Central memory CD4-positive, alpha-beta T cell (primary cell): ENCODE results near the gene TNFAIP8.

Experiments
- DNase-seq: peaks from one replicate; pipeline ENCODE4 v3.0.0; 2022

Gene TNFAIP8

DNA sequence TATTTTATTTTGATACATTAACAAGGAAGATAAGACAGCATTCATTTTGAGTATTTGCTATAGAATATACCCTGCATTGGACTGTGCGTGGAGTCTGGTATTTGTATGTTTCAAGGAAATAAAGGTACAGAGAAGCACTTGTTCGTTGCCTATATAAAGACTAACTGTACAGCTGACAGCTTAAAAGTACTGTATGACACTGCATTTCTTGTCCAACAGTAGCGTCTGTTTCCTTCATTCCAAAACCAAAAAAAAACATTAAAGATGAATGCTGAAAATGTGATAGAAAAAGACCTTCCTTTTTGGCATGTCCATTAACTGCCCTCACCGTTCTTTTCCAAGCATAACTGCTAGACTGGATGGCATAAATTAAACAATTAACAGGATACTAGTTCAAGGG is 15.3 kb downstream of the TNFAIP8 start:
- DNase-seq, result no peak

DNA sequence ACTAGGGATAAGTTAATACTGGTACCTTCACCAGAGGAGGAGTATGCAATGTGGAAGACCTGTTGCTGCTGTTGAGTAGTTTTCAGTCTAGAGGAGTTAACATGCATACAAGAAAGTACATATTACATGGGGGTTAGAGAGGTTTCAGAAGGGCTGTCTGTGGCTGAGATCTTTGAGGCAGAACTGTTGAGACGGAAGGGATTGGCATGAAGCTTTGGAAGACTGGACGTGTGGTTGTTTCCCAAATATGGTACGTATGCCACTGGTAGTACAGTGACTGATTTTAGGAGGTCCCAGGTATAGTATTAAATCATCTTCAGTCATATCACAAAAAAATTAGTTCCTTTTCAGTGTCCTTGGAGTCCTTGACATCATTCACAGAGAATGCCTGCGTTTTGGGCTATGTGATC is 17.6 kb downstream of the TNFAIP8 start:
- DNase-seq, result no peak

GRCh38 chr5:119374901-119375300 is 19.1 kb downstream of the TNFAIP8 start:
- no peak for DNase-seq

DNA sequence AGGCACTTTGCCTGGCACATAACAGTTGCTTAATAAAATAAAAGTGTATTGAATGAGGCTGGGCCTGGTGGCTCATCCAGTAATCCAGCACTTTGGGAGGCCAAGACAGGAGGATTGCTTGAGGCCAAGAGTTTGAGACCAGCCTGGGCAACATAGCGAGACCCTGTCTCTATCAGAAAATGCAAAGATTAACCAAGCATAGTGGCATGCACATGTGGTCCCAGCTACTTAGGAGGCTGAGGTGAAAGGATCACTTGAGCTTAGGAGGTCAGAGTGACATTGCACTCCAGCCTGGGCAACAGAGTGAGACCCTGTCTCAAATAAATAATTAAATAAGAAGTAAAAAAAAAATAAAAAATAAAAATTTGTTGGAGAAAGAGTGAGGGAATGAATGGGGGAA is 21.2 kb downstream of the TNFAIP8 start:
- no peak for DNase-seq

DNA sequence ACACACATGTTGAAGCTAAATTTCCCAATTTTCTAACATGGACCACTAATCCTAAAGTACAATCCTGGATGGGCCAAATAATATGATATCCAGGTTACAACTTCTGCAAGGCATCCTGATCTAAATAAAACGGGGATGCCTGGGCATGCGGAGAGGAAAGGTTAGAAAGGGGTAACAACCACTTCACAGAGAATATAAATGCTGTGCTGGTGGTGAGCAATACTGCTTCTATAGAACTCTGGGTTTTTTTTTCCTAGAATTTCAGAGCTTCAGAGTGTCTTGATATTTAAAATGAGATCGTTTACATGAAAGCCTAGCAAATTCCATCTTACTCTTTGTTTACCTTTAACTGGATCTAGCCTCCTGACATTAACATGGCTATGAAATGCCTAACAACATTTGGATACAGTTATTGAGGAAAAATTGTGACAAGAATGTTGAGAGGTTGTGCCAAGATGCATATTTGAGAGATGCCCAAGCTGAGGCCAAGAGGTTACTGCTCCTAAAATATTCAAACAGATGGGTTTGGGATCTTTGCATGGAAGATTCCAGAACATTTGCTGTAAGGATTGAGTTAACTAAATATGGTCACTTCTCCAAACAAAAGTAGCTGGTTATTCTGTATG is 22.4 kb downstream of the TNFAIP8 start:
- DNase-seq, result no peak

- DNase-seq, result no peak
Measured at GRCh38 chr5:119379096-119379495, 23.3 kb downstream of the TNFAIP8 start.

GRCh38 chr5:119379942-119380547 is 24.2 kb downstream of the TNFAIP8 start:
- no peak for DNase-seq

DNA sequence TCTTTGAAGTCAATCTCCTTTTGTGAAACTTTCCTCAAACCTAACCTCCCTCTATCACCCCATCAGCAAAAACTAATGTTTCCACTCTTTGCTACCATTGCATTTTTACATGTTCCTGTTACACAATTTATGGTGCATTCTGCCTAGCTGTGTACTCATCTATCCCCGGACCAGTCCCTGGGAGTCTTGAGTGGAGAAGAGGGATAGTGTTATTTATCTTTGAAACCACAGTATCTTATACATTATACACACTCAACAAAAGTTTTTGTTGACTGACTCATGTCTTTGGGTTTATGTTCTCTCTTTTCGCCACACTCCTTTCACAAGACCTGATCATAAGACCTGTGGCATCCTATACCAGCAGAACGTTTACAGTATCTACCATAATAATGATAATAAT is 26.4 kb downstream of the TNFAIP8 start:
- no peak for DNase-seq

GRCh38 chr5:119383008-119383407 is 27.2 kb downstream of the TNFAIP8 start:
- DNase-seq, result no peak

GRCh38 chr5:119385136-119385535 is 29.3 kb downstream of the TNFAIP8 start:
- no peak for DNase-seq

DNA sequence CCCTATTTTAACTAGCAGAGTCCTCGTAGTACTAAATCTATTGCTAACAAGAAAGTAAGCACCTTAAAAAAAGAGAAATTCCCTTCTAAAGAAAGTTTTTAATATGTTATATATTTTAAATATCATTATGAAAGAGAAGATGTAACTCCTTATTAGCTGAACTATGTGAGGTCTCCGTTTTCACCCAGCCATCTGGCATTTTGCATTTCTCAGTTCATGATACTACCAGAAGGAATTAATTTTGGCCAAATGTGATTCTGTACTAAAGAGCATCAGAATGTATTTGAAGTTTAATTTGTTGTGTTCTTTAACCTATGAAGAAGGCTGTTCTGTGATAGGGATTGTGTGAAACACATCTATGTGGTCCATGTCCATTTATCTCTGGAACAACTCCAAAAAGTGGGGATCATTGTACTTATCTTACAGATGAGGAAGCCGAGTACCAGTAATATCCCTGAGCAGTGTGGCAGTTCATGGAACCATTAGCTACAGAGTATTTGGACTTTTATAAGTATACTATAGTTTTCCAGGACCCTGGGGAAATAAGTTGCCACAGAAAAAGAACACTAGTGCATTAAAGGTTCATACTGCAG is 29.8 kb downstream of the TNFAIP8 start:
- DNase-seq, result no peak

- no peak for DNase-seq
Measured at GRCh38 chr5:119386596-119387344, 31.0 kb downstream of the TNFAIP8 start.

DNA sequence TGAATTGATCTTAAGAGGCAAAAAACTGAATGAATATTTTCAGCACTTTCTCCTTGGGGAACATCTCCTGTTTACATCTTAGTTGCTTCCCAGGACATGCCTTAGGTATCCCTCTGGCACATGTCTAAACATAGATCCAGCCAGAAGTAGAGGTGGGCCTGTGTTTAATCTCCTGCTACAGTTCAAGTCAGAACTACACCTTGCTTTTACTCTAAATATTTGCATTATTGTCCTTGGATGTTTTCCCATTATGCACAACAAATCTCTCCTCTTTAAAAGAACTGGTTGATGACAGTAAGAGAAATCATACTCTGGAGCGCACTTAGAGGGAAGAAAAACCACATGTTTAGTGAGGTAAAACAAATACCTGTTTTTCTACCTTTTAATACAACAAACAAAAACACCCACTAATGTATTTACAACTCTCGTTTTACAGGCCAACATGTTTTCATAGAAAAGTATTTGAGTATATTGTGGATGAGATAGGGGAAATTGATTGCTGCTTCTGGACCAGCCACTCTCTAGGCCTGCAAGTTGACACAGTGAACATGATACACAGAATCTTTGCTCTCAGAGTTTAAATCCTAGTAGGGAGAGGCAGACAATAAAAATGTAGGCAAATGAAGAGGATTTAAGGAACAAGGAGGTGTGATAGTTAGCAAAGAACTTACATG is 32.3 kb downstream of the TNFAIP8 start:
- DNase-seq, result no peak

GRCh38 chr5:119388619-119389190 is 32.9 kb downstream of the TNFAIP8 start:
- no peak for DNase-seq

GRCh38 chr5:119389288-119390030 is 33.6 kb downstream of the TNFAIP8 start:
- no peak for DNase-seq

- DNase-seq, result no peak
Measured at GRCh38 chr5:119390404-119390803, 34.6 kb downstream of the TNFAIP8 start.

- DNase-seq, result no peak
Measured at GRCh38 chr5:119393201-119393691, 37.4 kb downstream of the TNFAIP8 start.

GRCh38 chr5:119393746-119394145 is 37.9 kb downstream of the TNFAIP8 start:
- no peak for DNase-seq

DNA sequence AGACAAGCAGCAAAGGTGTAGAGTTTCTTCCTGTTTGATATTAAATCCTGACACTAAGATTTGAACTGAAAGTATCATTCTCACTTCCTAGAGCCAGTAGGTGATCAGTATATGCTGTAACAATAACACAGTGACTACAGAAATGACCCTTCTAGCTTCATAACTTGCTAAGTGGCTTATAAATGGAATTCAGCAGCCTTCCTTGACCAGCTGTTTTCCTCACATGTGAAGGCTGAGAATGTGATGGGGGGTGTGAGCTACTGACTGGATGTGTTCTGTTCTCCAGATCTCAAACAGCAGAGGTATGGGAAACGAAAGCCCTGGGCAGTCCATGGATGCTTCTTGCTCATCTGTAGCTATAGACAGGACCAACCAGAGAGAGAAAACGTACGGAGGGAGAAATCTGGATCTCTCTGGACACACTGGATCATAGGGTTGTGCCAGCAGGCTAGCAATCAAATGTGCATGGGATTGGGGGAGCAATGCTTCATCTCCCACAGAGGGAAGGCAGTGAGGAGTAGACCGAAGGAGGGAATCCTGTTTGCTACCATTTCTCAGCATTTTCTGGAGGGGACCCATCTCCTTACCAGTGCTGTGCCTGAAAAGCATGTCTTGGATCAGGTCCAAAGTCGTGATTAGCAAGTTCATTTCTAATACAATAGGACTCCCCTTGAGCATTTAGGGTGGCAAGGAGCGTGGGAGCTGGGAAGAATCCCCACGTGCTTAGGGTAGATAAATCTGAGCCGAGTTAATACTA is 39.4 kb downstream of the TNFAIP8 start:
- DNase-seq, result no peak

DNA sequence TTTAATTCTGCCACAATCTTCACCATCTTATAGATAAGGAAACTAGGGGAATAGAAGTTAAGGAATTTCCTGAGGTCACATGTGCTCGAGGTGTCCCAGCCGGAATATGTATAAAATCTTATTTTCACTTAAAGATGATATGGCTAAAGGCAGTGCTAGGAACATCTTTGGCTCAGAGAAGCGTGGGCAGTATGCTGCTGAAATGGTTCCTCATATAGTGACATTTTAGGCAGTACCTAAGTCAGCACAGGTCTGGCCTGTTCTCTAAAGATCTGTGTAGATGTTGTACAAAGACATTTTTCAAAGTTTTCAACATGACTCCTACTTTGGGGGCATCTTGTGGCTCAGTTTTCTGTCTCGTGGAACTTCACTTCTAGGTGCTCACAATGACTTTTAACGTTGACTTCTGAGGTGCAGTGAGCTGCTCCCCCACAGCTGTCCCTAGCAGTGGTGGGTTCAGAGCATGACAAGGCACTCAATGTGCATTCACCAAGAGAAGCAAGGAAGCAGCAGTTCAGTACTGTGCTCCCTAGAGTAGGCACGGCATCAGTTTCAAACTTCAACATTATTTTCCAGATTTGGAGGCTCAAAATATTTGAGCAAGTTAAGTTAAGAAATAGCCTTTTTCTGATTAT is 40.3 kb downstream of the TNFAIP8 start:
- DNase-seq, result no peak
